SK-N-DZ (cell line): ENCODE data around the gene KRT35.

Experiments used
- DNase-seq: peaks from one replicate; pipeline ENCODE4 v3.0.0-alpha.2; 2015; ENCODE audit warnings: low spot score

The KRT35 gene

GRCh38 chr17:41490000-41490990 is 9.3 kb upstream of the KRT35 start:
- no peak for DNase-seq

DNA sequence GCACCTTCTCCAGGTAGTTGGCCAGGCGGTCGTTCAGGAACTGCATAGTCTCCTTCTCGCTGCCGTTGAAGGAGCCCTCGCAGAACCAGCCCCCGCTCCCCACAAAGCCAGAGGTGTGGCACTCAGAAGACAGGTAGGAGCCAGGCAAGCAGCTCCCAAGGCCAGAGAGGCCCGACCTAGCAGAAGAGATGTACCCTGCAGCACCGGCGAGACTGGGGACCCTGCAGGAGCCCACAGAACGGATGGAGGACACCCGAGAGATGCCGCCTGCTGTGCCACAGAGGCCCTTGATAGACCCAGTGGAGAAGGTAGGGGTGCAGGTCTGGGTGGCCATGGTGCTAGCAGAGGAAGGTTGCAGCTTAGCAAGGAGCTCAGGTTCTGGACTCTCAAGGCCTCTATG is 8.6 kb upstream of the KRT35 start, which contains the start of gene KRT36:
Gene KRT36 (minus strand): TSS at position 380 of the 400 bp plus-strand sequence. CDS start 46 bp downstream, at position 334.
- DNase-seq, result no peak

DNA sequence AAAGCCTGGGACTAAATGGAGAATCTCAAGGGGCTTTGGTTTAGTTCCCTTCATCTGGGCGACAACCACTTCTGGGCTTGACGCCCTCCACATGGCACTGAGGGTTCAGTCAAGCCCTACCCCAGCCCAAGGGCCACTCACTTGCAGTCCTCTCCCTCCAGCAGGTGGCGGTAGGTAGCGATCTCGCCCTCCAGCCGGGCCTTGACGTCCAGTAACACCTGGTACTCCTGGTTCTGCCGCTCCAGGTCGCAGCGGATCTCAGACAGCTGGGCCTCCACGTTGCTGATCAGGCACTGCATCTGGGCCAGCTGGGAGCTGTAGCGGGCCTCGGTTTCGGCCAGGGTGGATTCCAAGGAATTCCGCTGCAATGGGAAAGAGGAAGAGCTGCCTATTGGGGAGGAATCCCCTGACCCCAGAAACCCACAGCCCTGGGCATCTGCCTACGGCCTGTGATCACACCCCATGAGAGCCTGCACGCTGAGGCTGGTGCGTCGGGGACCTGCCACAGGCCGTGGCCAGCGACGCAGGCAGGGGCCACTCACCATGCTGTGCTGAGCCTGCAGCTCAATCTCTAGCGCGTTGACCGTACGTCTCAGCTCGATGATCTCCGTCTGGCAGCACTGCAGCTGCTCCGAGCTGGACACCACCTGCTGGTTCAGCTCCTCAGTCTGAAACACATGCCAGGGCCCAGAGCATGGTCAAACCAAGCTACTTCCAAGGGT is 6.0 kb upstream of the KRT35 start:
- no peak for DNase-seq

- DNase-seq, result no peak
These were observed 5.4 kb upstream of the KRT35 start for GRCh38 chr17:41486316-41486715.

GRCh38 chr17:41484920-41485904 is 4.3 kb upstream of the KRT35 start:
- no peak for DNase-seq

- DNase-seq, result no peak
These were observed 3.3 kb upstream of the KRT35 start for GRCh38 chr17:41483991-41484826.

GRCh38 chr17:41483531-41483930 is 2.6 kb upstream of the KRT35 start:
- DNase-seq, result no peak

GRCh38 chr17:41480581-41480980 is 370 bp downstream of the KRT35 start:
- DNase-seq, result no peak

GRCh38 chr17:41480136-41480535 is 815 bp downstream of the KRT35 start:
- no peak for DNase-seq

GRCh38 chr17:41478237-41478636 is 2.7 kb downstream of the KRT35 start:
- DNase-seq, result no peak

GRCh38 chr17:41476866-41477815 is 3.8 kb downstream of the KRT35 start:
- DNase-seq, result no peak

GRCh38 chr17:41475421-41475820 is 5.5 kb downstream of the KRT35 start:
- DNase-seq, result no peak

GRCh38 chr17:41474863-41475262 is 6.1 kb downstream of the KRT35 start:
- DNase-seq, result no peak

GRCh38 chr17:41468346-41468745 is 12.6 kb downstream of the KRT35 start:
- no peak for DNase-seq

DNA sequence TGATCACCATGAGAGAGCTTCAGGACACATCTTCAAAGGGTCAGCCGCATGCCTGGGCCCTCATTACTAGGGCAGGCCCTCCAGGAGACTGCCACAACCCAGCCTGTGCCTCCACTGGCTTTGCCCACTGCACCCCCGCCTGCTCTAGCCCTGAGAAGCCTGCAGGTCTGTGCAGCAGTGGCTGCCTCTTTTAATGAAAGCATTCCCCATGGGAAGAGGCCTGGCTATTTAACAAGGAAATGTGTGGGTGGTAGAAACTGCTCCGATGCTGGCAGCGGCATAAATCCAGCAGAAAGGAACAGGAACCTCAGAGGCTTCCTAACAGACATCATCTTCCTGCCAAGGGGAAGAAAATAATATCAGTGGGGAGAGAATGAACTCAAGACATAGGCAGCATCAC is 13.4 kb downstream of the KRT35 start:
- no peak for DNase-seq

- DNase-seq, result no peak
These were observed 14.0 kb downstream of the KRT35 start, which contains the start of gene KRT32 for GRCh38 chr17:41466988-41467387. KRT32 (minus strand) TSS chr17:41467386; CDS start chr17:41467325, 61 bp downstream.

DNA sequence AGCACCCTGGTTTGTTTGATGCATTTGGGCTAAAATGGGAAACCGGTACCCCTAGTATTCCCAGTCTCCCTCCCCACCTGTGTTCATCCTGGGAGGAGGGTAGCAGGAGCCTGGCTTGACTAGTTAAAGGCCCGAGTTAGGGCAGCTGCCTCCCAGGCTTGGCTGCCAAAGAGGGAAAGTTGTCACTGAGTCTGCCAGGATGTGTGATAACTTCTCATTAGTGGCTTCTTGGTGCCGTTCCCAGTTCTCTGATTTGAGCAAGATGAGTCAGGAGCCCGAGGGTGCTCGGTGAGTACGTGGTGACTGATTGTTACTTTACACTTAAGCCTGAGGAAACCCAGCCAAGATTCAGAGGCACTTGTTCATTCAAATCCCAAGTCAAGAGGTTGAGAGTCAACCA is 16.3 kb downstream of the KRT35 start:
- DNase-seq, result no peak

GRCh38 chr17:41464173-41464572 is 16.8 kb downstream of the KRT35 start:
- DNase-seq, result no peak

DNA sequence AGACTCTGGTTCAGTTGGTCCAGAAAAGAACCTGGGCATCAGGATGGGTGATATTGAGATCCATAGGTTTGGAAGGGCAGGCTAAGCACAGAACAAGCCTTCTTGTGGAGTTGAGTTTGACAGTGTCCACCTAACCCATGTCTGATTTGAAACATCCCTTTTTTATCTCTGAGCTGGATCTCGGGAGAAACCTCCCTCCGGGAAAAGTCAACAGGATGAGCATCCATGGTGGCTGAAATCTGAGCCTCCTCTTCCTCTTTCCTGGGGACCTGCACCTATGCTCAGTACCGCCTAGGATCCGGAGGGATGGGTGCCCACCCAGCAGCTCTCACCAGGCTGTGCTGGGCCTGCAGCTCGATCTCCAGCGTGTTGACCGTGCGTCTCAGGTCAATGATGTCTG is 17.2 kb downstream of the KRT35 start:
- DNase-seq, result no peak
